T1000 (cell line): ENCODE results near the gene TMED6.

Experiments used
- DNase-seq: peaks from one replicate; lab custom pipeline; 2025; ENCODE audit warnings: mixed read lengths; lab: John Stamatoyannopoulos, UW

The TMED6 gene

GRCh38 chr16:69351309-69352027 lies at the start of gene TMED6:
Gene TMED6 (minus strand): TSS chr16:69351786. CDS start chr16:69351753, 33 bp downstream.
- DNase-seq, result no peak

GRCh38 chr16:69399361-69399760 lies 47.8 kb upstream of the TMED6 start:
- DNase-seq, result no peak

- no peak for DNase-seq
These were observed 46.4 kb upstream of the TMED6 start for GRCh38 chr16:69397821-69398521.

GRCh38 chr16:69396187-69397061 lies 44.8 kb upstream of the TMED6 start:
- DNase-seq, result peak; percentile 55

GRCh38 chr16:69395859-69396186 lies 44.2 kb upstream of the TMED6 start:
- no peak for DNase-seq

- DNase-seq, result no peak
These were observed 42.6 kb upstream of the TMED6 start for GRCh38 chr16:69393898-69394849.

GRCh38 chr16:69386596-69386995 lies 35.0 kb upstream of the TMED6 start:
- DNase-seq, result no peak

- DNase-seq, result no peak
These were observed 33.4 kb upstream of the TMED6 start for GRCh38 chr16:69384974-69385373.

- no peak for DNase-seq
These were observed 30.8 kb upstream of the TMED6 start for GRCh38 chr16:69382421-69382820.

GRCh38 chr16:69381231-69381630 lies 29.6 kb upstream of the TMED6 start:
- DNase-seq, result no peak

GRCh38 chr16:69378760-69379159 lies 27.2 kb upstream of the TMED6 start:
- DNase-seq, result no peak

GRCh38 chr16:69378036-69378435 lies 26.4 kb upstream of the TMED6 start:
- no peak for DNase-seq

- DNase-seq, result no peak
These were observed 24.9 kb upstream of the TMED6 start for GRCh38 chr16:69376393-69377059.

GRCh38 chr16:69373019-69373418 lies 21.4 kb upstream of the TMED6 start:
- DNase-seq, result no peak

- DNase-seq, result no peak
These were observed 20.0 kb upstream of the TMED6 start for GRCh38 chr16:69371564-69371963.

GRCh38 chr16:69368866-69369265 lies 17.3 kb upstream of the TMED6 start:
- DNase-seq, result no peak

GRCh38 chr16:69367980-69368379 lies 16.4 kb upstream of the TMED6 start:
- no peak for DNase-seq

GRCh38 chr16:69366431-69366830 lies 14.8 kb upstream of the TMED6 start:
- DNase-seq, result no peak

GRCh38 chr16:69365901-69366300 lies 14.3 kb upstream of the TMED6 start:
- no peak for DNase-seq

- DNase-seq, result no peak
These were observed 12.5 kb upstream of the TMED6 start for GRCh38 chr16:69364088-69364487.

GRCh38 chr16:69363281-69363717 lies 11.7 kb upstream of the TMED6 start:
- no peak for DNase-seq
